GM20000 (cell line): ENCODE measurements around the gene MINAR1.

Experiments used
- DNase-seq: peaks from one replicate; pipeline ENCODE4 v3.0.0; 2012; ENCODE audit warnings: low spot score
- TF ChIP-seq, protein P1 (sequence below): IDR thresholded peaks from 2 replicates; pipeline ENCODE4 v1.5.1; 2012; ENCODE audit warnings: mild to moderate bottlenecking, control low read depth; ENCODE audit errors: extremely low read depth, missing control alignments

MINAR1 gene

GRCh38 chr15:79401301-79401700, 30.8 kb upstream of the MINAR1 start:
- TF ChIP-seq, protein P1, sequence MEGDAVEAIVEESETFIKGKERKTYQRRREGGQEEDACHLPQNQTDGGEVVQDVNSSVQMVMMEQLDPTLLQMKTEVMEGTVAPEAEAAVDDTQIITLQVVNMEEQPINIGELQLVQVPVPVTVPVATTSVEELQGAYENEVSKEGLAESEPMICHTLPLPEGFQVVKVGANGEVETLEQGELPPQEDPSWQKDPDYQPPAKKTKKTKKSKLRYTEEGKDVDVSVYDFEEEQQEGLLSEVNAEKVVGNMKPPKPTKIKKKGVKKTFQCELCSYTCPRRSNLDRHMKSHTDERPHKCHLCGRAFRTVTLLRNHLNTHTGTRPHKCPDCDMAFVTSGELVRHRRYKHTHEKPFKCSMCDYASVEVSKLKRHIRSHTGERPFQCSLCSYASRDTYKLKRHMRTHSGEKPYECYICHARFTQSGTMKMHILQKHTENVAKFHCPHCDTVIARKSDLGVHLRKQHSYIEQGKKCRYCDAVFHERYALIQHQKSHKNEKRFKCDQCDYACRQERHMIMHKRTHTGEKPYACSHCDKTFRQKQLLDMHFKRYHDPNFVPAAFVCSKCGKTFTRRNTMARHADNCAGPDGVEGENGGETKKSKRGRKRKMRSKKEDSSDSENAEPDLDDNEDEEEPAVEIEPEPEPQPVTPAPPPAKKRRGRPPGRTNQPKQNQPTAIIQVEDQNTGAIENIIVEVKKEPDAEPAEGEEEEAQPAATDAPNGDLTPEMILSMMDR: no peak
- no peak for DNase-seq

DNA sequence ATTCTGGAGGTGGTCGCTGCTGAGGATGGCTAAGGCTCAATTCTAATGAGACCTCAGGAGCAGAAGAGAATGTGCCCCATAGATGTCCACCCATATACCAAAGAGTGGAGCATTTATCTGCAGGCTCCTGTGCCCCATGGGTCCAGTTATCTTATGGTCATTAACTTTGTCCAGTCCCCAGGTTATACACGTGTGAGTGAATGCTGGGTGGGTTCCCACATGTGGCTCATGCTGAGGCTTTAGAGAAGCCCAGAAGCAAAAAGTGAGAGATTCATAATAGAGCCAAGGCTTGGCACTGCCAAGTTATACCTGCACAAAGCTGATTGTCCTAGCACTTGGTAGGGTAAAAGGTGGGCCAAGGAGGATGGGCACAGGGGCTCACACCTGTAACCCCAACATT, 30.0 kb upstream of the MINAR1 start:
- TF ChIP-seq, protein P1: no peak
- no peak for DNase-seq

DNA sequence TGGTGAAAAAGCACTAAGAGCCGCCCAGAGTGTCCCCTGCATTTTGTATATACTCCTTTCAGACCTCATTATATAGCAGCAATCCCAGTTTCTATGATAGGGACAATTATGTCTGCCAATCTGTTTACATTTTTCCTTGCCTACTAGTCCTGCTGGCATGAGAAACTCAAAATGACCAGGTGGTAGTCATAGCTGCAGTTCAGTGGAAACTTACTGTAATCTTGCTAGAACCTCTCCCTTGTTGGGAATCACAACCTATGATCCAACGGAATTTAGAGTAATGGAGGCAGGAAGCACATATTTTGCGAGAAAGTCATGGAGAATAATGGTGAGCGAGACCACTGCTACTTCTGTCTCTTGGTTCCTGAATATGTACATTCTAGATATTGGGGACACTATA, 28.6 kb upstream of the MINAR1 start:
- DNase-seq: no peak
- TF ChIP-seq, protein P1: no peak

DNA sequence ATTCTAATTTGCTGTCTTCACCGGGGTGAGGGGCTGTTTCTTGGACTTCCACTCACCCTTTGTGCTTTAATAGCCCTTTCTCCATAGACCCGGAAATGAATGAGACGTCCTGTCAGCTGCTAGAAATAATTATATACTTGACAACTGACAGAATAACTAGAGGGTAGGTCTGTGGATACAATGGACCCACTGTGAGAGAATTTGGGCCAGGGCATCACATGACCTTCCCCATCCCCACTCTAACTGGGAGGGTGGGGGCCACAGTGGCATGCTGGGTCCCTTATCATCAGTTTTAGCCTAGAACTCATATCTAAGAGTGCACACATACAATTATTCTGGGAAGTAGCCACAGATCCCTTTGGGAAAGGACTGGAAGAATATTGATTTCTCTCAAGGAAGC, 25.9 kb upstream of the MINAR1 start:
- TF ChIP-seq, protein P1: no peak

DNA sequence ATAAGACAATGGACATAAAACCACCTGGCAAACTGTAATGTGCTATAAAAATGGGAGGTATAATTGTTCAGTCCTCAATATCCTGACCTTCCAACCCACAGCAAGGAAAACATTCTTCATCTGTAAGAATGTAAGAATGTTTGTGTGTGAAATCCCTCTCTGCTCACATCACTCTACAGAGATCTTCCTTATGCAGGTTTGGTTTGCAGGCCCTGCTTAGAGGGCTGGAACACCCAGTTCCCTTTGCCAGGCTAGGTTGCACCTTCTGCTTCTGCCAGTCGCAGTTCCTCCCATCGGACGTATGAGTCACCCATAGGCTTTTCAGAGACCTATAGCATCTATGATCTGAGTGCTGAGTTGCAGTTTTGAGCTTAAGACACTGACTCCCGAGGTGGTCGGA, 24.1 kb upstream of the MINAR1 start:
- no peak for DNase-seq
- TF ChIP-seq, protein P1: no peak

More for the DNA sequence above, 25.9 kb upstream of the MINAR1 start:
- no peak for DNase-seq

DNA sequence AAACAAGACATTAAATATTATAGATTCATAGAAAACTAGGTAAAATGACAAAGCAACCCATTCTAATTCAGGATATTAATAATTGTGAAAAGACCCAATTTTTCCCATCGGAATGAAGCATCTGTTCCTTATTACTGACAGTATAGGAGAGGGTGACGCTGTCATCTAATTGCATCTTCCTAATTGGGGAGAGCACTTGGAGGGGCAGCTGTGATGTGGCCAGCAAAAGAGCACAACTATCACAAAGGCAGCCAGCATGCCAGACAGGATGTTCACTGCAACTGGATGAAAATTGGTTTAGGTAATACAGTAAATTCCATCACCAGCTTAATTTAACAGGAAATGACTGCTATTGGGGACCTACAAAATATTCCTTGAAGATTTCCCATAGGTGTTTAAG, 21.9 kb upstream of the MINAR1 start:
- TF ChIP-seq, protein P1: no peak
- no peak for DNase-seq

- TF ChIP-seq, protein P1: no peak
Observed at GRCh38 chr15:79412010-79412409, 20.1 kb upstream of the MINAR1 start.

GRCh38 chr15:79412429-79412828, 19.7 kb upstream of the MINAR1 start:
- TF ChIP-seq, protein P1: no peak

More at GRCh38 chr15:79412010-79412409, 20.1 kb upstream of the MINAR1 start:
- DNase-seq: no peak

More at GRCh38 chr15:79412429-79412828, 19.7 kb upstream of the MINAR1 start:
- DNase-seq: no peak
